Activated CD8-positive, alpha-beta memory T cell treated with anti-CD3 and anti-CD28 coated beads, Interleukin-2, amount 50 U/mL, for 24 hours (primary cell): ENCODE results near the gene SMARCA1.

Experiments used
- DNase-seq: peaks from one replicate; pipeline ENCODE4 v3.0.0-alpha.2; 2020; ENCODE audit errors: extremely low read depth

SMARCA1 gene

GRCh38 chrX:129530410-129530809 is 7.1 kb upstream of the SMARCA1 start:
- no peak for DNase-seq

- no peak for DNase-seq
These were observed 6.5 kb upstream of the SMARCA1 start for GRCh38 chrX:129529685-129530281.

GRCh38 chrX:129525896-129526295 is 2.6 kb upstream of the SMARCA1 start:
- no peak for DNase-seq

- DNase-seq: no peak
These were observed 1.9 kb upstream of the SMARCA1 start for GRCh38 chrX:129525162-129525561.

GRCh38 chrX:129524250-129524850 is 1.1 kb upstream of the SMARCA1 start:
- DNase-seq: no peak

GRCh38 chrX:129522184-129523078 is 859 bp downstream of the SMARCA1 start:
- DNase-seq: no peak

GRCh38 chrX:129520151-129520550 is 3.1 kb downstream of the SMARCA1 start:
- no peak for DNase-seq

GRCh38 chrX:129516402-129516801 is 6.9 kb downstream of the SMARCA1 start:
- no peak for DNase-seq

GRCh38 chrX:129512409-129512808 is 10.9 kb downstream of the SMARCA1 start:
- DNase-seq: no peak

- no peak for DNase-seq
These were observed 11.6 kb downstream of the SMARCA1 start for GRCh38 chrX:129511689-129512088.

GRCh38 chrX:129510331-129510730 is 13.0 kb downstream of the SMARCA1 start:
- DNase-seq: no peak

- DNase-seq: no peak
These were observed 26.0 kb downstream of the SMARCA1 start for GRCh38 chrX:129497146-129497843.

- DNase-seq: no peak
These were observed 26.7 kb downstream of the SMARCA1 start for GRCh38 chrX:129496625-129497024.

GRCh38 chrX:129495900-129496299 is 27.4 kb downstream of the SMARCA1 start:
- DNase-seq: no peak

GRCh38 chrX:129494887-129495286 is 28.4 kb downstream of the SMARCA1 start:
- DNase-seq: no peak

- DNase-seq: no peak
These were observed 29.6 kb downstream of the SMARCA1 start for GRCh38 chrX:129493643-129494042.

GRCh38 chrX:129490330-129490729 is 33.0 kb downstream of the SMARCA1 start:
- DNase-seq: no peak

GRCh38 chrX:129488359-129488758 is 34.9 kb downstream of the SMARCA1 start:
- DNase-seq: no peak

- no peak for DNase-seq
These were observed 42.4 kb downstream of the SMARCA1 start for GRCh38 chrX:129480889-129481288.

- no peak for DNase-seq
These were observed 44.8 kb downstream of the SMARCA1 start for GRCh38 chrX:129478516-129478915.

- DNase-seq: no peak
These were observed 51.2 kb downstream of the SMARCA1 start for GRCh38 chrX:129472116-129472515.

- DNase-seq: no peak
These were observed 60.6 kb downstream of the SMARCA1 start for GRCh38 chrX:129462707-129463106.
